Activated T-cell treated with anti-CD3 and anti-CD28 coated beads, Interleukin-2, amount 50 U/mL, for 4 hours (primary cell): Measurements from ENCODE around the gene LRPPRC. TPM values are rescaled to one million over a fixed set of nuclear protein-coding genes. Genes with fewer than 3 reads are reported as not detected.
A peak's percentile ranks its signal among the peaks of the same experiment; 100 is the strongest.

Experiments
- ATAC-seq, 2 donors: fragments of 200-7000 bp; cut with Tn5 transposase; one replicate each; pipeline ENCODE4 v1.10.0; 2021
- DNase-seq: peaks from one replicate; pipeline ENCODE4 v3.0.0-alpha.2; 2020
- H3K27me3 Mint-ChIP-seq: one replicate; pipeline ENCODE4 v1.8.0; 2021; ENCODE audit warnings: low read depth, mixed read lengths
- H3K36me3 Mint-ChIP-seq: one replicate; pipeline ENCODE4 v1.8.0; 2022; ENCODE audit warnings: mixed read lengths; ENCODE audit not compliant: insufficient read depth
- H3K4me1 Mint-ChIP-seq: one replicate; pipeline ENCODE4 v1.8.0; 2021; ENCODE audit warnings: low read depth, mixed read lengths
- H3K4me3 Mint-ChIP-seq: one replicate; pipeline ENCODE4 v1.8.0; 2021; ENCODE audit warnings: mild to moderate bottlenecking, moderate library complexity, mixed read lengths
- H3K9me3 Mint-ChIP-seq: one replicate; pipeline ENCODE4 v1.8.0; 2021; ENCODE audit warnings: mixed read lengths
- total RNA-seq, 3 donors: library from RNA; stranded (reverse); gene quantifications; one replicate each; pipeline ENCODE4 v1.2.1, GENCODE V29; 2021

Gene LRPPRC
- total RNA-seq, 3 donors from 2014 or later, result 165 to 211 (median 185) TPM

DNA sequence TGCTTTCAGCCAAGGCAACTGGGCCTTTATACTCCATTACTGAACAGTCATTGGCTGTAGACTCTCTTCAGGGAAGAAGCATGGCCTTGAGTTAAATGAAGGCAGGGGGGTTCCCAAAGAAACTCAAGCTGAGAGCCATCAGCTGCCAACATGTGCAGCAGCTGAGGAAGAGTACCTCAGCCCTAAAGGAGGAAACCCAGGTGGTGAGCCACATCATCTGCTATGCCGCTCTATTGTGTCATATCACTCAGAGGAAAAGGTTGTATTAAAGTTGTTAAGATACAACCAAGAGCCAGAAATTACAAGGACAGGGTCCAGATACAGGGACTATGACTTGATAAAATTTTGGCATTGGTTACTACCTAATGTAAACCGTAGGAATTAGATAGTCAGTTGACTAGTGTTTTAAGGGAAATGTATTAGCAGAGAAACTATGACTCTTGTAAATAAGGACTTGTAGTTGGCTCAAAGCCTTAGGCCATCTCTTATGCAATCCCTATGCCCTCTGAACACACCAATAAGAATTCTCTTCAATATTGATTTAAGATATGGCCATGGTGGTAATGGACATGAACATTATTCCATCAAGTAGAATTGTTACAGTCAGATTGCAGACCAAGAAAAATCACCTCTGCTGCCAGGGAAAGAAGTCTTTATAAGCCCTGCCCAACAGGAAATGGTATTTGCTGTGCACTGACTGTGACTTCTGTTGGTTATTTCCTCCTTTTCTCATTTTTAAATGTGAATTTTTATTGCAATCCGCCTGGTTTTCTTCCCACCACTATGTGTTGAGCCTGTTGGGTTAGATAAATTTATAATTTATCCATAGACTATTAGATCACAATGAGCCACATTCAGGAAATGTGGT is 9.2 kb upstream of the LRPPRC start:
- no peaks in the 10 kb centered on the region for H3K9me3 Mint-ChIP-seq
- no peak for DNase-seq
- H3K4me3 Mint-ChIP-seq, result no peak overlapping the region
- no peak for ATAC-seq
- H3K36me3 Mint-ChIP-seq, result no peaks in the 10 kb centered on the region
- peaks cover 17% of the 10 kb centered on the region for H3K4me1 Mint-ChIP-seq
- H3K27me3 Mint-ChIP-seq, result peaks cover 3% of the 10 kb centered on the region

DNA sequence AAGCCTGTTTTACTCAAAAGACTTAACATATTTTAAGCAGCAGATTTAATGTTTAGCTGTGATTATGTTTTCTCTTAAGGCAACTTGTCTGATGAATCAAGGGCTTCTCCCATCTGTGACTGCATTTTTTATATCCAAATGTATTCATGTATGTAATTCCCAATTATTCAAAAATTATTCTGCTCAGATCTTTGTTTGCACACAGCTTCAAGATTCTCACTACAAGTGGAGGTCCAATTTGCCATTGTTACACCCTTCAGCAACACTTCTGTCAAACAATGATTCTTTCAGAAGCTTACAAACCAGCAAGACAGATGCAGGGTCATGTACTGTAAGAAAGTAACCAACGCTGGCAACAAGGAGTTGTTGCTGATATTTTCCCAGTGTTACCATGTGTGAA is 5.9 kb upstream of the LRPPRC start:
- peaks cover 3% of the 10 kb centered on the region for H3K27me3 Mint-ChIP-seq
- H3K9me3 Mint-ChIP-seq, result no peaks in the 10 kb centered on the region
- no peak for DNase-seq
- ATAC-seq, result no peak
- H3K4me1 Mint-ChIP-seq, result peaks cover 20% of the 10 kb centered on the region
- H3K36me3 Mint-ChIP-seq, result no peaks in the 10 kb centered on the region
- H3K4me3 Mint-ChIP-seq, result no peak overlapping the region

DNA sequence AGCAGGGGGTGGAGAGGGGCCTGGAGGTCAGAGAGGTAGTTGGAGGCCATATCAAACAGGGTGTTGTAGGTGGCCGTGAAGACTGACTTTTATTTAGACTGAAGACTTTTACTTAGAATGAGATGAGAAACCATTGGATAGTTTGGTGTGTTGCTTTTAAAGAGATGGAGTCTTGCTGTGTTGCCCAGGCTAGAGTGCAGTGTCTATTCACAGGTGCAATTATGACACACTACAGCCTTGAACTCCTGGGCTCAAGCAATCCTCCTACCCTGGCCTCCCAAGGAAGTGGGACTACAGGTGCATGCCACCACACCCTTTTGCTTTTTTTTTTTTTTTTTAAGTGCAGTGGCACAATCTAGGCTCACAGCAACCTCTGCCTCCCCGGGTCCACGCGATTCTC is 2.5 kb upstream of the LRPPRC start:
- ATAC-seq (no peak), DNase-seq (no peak)
- peaks cover 23% of the 10 kb centered on the region for H3K4me1 Mint-ChIP-seq
- H3K27me3 Mint-ChIP-seq, result peaks cover 3% of the 10 kb centered on the region
- no peak overlapping the region for H3K4me3 Mint-ChIP-seq
- H3K9me3 Mint-ChIP-seq, result no peaks in the 10 kb centered on the region
- H3K36me3 Mint-ChIP-seq, result peaks cover 16% of the 10 kb centered on the region

DNA sequence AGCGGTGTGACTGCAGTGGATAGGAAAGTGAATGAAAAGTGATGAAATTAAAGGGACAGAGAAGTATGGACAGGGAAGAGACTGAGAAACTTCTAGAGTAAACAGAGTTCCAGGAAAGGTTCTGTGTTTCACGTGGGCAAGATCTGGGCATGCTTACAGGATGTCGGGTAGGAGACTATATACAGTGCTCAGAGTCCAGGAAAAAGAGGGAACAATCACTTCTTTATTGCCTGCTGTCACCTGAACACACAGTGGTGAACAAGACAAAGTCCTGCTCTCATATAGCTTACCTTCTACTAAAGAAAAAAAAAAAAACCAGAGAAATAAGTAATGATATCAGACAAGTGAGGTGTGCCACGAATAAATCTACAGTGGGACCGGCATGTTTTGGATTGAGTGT is 2.4 kb downstream of the LRPPRC start:
- H3K4me1 Mint-ChIP-seq, result peaks cover 54% of the 10 kb centered on the region
- H3K9me3 Mint-ChIP-seq, result no peaks in the 10 kb centered on the region
- DNase-seq (no peak), ATAC-seq (no peak)
- no peaks in the 10 kb centered on the region for H3K27me3 Mint-ChIP-seq
- H3K36me3 Mint-ChIP-seq, result peaks cover 50% of the 10 kb centered on the region
- H3K4me3 Mint-ChIP-seq, result peak overlapping the region; percentile 94

DNA sequence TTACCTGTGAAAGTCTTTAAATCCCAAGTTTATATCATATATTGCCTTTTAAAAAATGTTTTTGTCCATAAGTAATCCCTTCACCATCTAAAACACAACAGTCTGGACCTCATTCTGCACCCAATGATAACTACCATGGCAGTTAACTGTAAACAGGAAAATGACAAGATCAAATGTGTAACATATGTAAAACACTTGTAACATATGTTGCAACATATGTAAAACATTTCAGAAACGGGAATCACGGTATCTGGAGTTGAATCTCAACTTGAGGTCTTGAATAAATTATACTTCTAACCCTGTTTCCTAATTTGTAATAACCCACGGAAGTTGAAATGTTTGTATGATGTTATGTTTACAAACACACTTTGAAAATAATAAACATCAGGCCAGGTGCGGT is 6.2 kb downstream of the LRPPRC start:
- Mint-ChIP-seq H3K36me3 (peaks cover 67% of the 10 kb centered on the region), H3K4me1 (peaks cover 60% of the 10 kb centered on the region), H3K4me3 (no peak overlapping the region), H3K27me3 (no peaks in the 10 kb centered on the region), H3K9me3 (no peaks in the 10 kb centered on the region)
- ATAC-seq (no peak), DNase-seq (no peak)

DNA sequence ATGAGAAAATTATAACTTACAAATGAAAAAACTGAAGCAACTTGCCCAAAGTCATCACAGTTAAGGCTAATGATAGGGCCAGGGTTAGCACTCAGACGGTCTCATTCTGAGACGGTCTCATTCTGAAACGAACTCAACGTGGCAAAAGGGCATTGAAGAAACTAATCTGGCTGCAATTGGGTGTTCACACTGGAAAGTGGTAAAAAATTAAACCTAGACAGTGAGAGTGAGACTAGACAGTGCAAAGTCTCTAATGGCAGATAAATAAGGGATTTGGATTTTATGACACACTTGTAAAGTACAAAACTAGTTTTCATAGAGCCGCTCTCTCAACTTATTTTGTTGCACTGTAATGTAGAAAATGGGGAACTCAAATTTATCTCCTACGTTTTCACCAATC is 9.2 kb downstream of the LRPPRC start:
- Mint-ChIP-seq H3K4me1 (peaks cover 35% of the 10 kb centered on the region), H3K9me3 (no peaks in the 10 kb centered on the region), H3K27me3 (no peaks in the 10 kb centered on the region), H3K36me3 (peaks cover 40% of the 10 kb centered on the region), H3K4me3 (no peak overlapping the region)
- no peak for ATAC-seq
- DNase-seq, result no peak

DNA sequence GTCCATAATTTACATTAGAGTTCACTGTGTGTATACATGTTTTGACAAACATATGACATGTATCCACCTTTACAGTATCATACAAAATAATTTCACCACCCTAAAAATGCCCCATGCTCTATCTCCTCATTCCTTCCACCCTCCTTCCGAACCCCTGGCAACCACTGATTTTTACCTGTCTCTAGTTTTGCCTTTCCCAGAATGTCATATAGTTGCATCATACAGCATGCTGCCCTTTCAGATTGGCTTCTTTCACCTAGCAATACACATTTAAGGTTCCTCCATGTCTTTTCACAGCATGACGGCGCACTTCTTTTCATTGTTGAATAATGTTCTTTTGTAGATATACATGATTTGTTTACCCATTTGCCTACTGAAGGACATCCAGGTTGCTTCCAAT is 10.4 kb downstream of the LRPPRC start:
- Mint-ChIP-seq H3K4me3 (no peak overlapping the region), H3K36me3 (peaks cover 40% of the 10 kb centered on the region), H3K27me3 (no peaks in the 10 kb centered on the region), H3K4me1 (peaks cover 31% of the 10 kb centered on the region), H3K9me3 (no peaks in the 10 kb centered on the region)
- no peak for ATAC-seq
- DNase-seq, result no peak

DNA sequence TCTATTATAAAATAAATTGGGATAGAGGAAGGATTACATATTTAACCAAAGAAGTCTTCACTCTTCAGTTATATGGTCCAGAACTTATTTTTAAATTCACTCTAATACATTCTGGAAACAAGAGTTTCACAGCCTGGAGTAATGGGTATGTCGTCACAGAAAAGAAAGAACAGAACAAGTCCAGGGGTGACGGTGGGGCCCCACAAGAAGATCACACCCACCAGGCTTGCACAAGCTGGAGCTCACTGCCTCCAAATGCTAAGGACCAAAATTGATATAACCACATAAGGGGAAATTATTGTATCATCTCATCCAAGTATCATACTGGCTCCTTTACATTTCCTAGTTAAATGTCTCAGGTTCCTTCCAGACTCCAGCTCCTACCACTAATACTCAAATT is 11.3 kb downstream of the LRPPRC start:
- Mint-ChIP-seq H3K9me3 (no peaks in the 10 kb centered on the region), H3K36me3 (peaks cover 41% of the 10 kb centered on the region), H3K27me3 (no peaks in the 10 kb centered on the region), H3K4me1 (peaks cover 28% of the 10 kb centered on the region), H3K4me3 (no peak overlapping the region)
- ATAC-seq, result no peak
- DNase-seq, result no peak

DNA sequence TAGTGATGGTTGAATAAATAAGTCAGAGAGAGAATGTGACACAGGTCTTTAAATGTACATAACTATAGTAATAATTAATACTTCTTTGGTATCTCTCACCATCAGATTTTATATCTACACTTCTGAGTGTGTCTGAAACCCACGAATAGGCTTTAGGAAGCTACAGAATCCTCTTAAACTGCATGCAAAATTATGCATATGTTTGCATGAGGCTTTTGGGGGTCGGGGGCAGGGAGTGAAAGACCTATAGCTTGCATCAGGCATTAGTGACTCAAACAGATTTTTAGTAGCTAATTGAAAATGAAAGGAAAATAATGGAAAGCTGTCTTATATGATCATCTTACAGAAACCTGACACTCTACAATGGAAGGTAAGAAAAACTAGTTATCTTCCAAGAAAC is 14.9 kb downstream of the LRPPRC start:
- peaks cover 31% of the 10 kb centered on the region for H3K36me3 Mint-ChIP-seq
- DNase-seq (no peak), ATAC-seq (peak; percentile 52 to 72)
- no peaks in the 10 kb centered on the region for H3K9me3 Mint-ChIP-seq
- H3K4me3 Mint-ChIP-seq, result no peak overlapping the region
- no peaks in the 10 kb centered on the region for H3K27me3 Mint-ChIP-seq
- H3K4me1 Mint-ChIP-seq, result peaks cover 17% of the 10 kb centered on the region

DNA sequence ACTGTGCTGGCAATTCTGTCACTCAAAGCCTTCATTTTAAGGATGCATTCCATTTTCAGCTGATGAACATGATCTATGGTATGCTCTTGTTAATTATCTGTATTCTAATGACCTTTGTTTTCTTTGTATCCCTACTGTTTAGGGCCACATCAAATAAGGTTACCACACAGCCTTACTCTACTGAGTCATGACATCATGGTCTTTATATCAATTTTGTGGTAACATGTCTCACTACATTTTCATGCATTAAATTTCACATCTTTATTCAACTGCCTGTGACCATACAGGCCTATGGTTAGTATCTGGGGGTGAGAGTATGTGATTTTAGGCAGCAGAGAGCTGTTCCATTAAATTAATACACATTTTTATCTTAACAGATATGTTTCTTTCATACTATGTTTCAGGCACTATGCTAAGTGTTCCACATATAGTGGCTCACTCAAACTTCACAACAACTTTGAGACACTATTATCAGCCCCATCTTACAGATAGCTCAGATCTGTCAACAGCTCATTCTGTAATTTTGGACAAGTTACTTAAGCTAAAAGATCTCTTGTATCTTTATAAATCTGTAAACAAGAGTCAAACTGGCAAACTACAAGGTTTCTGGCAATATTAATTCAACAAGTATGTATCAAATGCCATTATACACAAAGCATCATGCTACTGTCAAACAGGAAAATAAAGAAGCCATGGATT is 18.0 kb downstream of the LRPPRC start:
- Mint-ChIP-seq H3K27me3 (no peaks in the 10 kb centered on the region), H3K36me3 (peaks cover 41% of the 10 kb centered on the region), H3K4me3 (no peak overlapping the region), H3K4me1 (peaks cover 4% of the 10 kb centered on the region), H3K9me3 (no peaks in the 10 kb centered on the region)
- no peak for ATAC-seq
- DNase-seq, result no peak

DNA sequence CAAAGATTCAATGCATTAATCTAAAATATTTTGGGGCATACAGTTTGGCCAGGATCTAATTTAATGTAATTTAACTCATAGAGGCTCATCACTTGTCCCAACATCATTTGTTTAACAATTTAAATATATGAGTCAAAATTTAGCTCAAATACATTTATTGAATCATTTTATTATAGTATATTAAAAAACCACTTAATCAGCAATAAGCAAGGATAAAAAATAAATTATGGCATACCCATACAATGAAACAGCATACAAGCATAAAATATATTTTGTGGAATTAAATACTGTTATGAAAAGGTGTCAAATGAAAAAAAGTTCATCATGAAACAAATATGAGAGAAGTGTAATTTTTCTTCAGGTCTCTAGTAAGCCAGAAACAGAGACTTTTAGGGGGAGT is 34.9 kb downstream of the LRPPRC start:
- DNase-seq, result no peak
- Mint-ChIP-seq H3K4me1 (no peaks in the 10 kb centered on the region), H3K27me3 (no peaks in the 10 kb centered on the region), H3K4me3 (no peak overlapping the region), H3K36me3 (peaks cover 43% of the 10 kb centered on the region), H3K9me3 (no peaks in the 10 kb centered on the region)
- ATAC-seq, result no peak

DNA sequence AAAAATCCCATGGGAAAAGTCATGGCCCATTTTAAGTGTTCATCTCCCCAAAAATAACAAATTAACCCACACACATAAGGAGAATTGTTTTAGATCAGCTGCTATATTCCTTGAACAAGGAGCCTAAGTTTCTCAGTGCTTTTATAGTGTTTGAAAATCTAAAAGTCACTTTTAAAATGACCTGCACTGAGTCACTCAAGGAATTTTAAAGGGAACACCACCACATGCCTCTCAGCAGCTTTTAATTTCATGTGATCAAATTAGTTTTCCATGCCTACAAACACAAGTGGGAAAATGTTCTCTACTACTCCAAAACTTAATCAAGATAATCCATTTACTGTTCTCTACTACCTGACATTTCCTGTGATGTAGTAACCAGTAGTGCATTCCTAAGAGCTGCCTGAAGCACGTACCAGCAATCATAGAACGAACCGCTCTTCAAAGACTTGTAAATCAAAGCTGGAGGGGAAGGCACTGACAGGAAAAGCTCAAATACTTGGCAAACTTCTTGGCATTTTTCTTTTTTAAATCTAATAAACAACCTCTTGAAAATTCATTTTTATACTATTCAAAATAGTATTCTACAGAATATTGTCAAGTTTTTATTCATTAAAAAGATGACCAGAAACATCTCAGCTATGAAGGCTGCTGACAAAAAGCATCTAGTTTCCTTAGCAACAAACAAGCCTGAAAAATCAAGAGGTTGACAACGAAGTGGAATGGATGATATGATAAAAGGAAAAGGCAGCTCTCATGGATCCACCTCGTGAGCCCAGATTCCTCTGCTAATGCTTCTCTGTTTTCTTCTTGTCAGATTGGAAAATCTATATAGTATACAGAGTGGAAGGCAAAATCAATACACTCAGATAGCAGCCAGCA is 37.2 kb downstream of the LRPPRC start:
- Mint-ChIP-seq H3K27me3 (no peaks in the 10 kb centered on the region), H3K36me3 (peaks cover 51% of the 10 kb centered on the region), H3K4me3 (no peak overlapping the region), H3K4me1 (no peaks in the 10 kb centered on the region), H3K9me3 (no peaks in the 10 kb centered on the region)
- ATAC-seq (no peak), DNase-seq (no peak)

DNA sequence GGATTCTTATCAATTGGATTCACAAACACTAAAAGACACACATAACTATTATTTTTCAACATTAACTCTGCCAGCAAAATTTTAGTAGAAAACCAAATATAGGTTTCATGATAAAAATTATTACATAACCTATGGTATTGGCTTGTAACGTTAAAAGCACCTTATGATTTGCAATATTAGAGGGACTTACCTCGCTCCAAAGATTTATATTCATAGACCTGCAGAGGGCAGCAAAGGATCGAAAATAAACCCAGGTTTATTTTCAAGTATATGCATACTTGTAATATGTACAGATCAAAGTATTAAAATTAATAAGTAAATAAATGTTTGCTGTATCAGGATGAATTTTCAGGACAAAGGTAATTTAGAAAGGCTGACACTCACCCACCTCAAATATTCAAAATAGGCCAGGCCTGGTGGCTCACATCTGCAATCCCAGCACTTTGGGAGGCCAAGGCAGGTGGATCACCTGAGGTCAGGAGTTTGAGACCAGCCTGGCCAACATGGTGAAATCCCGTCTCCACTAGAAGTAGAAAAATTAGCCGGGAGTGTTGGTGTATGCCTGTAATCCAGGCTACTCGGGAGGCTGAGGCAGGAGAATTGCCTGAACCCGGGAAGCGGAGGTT is 45.3 kb downstream of the LRPPRC start:
- DNase-seq, result no peak

DNA sequence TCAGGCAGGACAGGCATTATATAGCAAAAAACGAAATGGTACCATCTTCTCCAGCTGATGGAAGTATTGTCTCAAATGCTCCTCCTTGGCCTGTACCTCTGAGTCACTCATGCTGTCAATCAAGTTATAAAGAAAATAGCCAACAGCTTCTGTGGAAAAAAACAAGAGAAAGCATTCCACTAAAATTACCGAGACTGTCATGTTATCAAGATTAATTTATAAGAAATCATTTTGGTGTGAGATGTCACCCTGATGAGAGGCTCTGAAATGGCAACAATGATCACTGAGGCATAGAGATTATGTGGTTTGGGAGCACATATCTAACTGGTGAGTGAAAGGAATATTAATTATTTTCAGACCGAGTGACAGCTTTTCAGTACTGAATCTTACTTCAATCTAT is 47.4 kb downstream of the LRPPRC start:
- no peak overlapping the region for H3K4me3 Mint-ChIP-seq
- H3K36me3 Mint-ChIP-seq, result peaks cover 39% of the 10 kb centered on the region
- no peaks in the 10 kb centered on the region for H3K9me3 Mint-ChIP-seq
- ATAC-seq (no peak), DNase-seq (no peak)
- H3K4me1 Mint-ChIP-seq, result no peaks in the 10 kb centered on the region
- H3K27me3 Mint-ChIP-seq, result no peaks in the 10 kb centered on the region

More for the DNA sequence above, 45.3 kb downstream of the LRPPRC start:
- H3K4me3 Mint-ChIP-seq, result no peak overlapping the region
- H3K4me1 Mint-ChIP-seq, result no peaks in the 10 kb centered on the region
- no peaks in the 10 kb centered on the region for H3K27me3 Mint-ChIP-seq
- H3K9me3 Mint-ChIP-seq, result no peaks in the 10 kb centered on the region
- ATAC-seq, result no peak
- H3K36me3 Mint-ChIP-seq, result peaks cover 48% of the 10 kb centered on the region
